Forelimb muscle (tissue), 1 donor: ENCODE data around the gene KISS1. TPM values are rescaled to one million over a fixed set of nuclear protein-coding genes. Genes with fewer than 3 reads are reported as not detected.

Source experiments
- DNase-seq: peaks from one replicate; pipeline ENCODE4 v3.0.0-alpha.2; 2013; ENCODE audit warnings: low read depth
- polyA plus RNA-seq: library from polyadenylated mRNA; unstranded; fragments of 120-200 nt; gene quantifications from one replicate; pipeline ENCODE4 v1.2.1, GENCODE V29; 2013; ENCODE audit not compliant: insufficient read length

The KISS1 gene
- polyA plus RNA-seq, 1 donor: 0.39 TPM

GRCh38 chr1:204157962-204158361 is 38.3 kb downstream of the KISS1 start:
- no peak for DNase-seq

GRCh38 chr1:204155881-204156280 is 40.4 kb downstream of the KISS1 start:
- no peak for DNase-seq

- DNase-seq: no peak
Measured at GRCh38 chr1:204154568-204155255, 41.6 kb downstream of the KISS1 start.

- no peak for DNase-seq
Measured at GRCh38 chr1:204153667-204154066, 42.6 kb downstream of the KISS1 start.

GRCh38 chr1:204152310-204153044 is 43.8 kb downstream of the KISS1 start:
- DNase-seq: no peak

GRCh38 chr1:204151552-204152309 is 44.6 kb downstream of the KISS1 start, which contains the start of gene ETNK2:
ETNK2 (minus strand) TSS chr1:204152044; CDS start chr1:204151852, 192 bp downstream.
- no peak for DNase-seq

GRCh38 chr1:204150702-204151551 is 45.4 kb downstream of the KISS1 start:
- no peak for DNase-seq

- no peak for DNase-seq
Measured at GRCh38 chr1:204149635-204150565, 46.4 kb downstream of the KISS1 start.

GRCh38 chr1:204149107-204149506 is 47.2 kb downstream of the KISS1 start:
- no peak for DNase-seq

- DNase-seq: no peak
Measured at GRCh38 chr1:204147406-204148383, 48.6 kb downstream of the KISS1 start.

- no peak for DNase-seq
Measured at GRCh38 chr1:204146965-204147364, 49.3 kb downstream of the KISS1 start.

- no peak for DNase-seq
Measured at GRCh38 chr1:204146309-204146708, 50.0 kb downstream of the KISS1 start.

- DNase-seq: no peak
Measured at GRCh38 chr1:204145033-204145504, 51.2 kb downstream of the KISS1 start.

- DNase-seq: no peak
Measured at GRCh38 chr1:204143276-204144041, 52.8 kb downstream of the KISS1 start.

GRCh38 chr1:204142032-204142974 is 54.0 kb downstream of the KISS1 start:
- no peak for DNase-seq

GRCh38 chr1:204141131-204141530 is 55.2 kb downstream of the KISS1 start:
- DNase-seq: no peak
